Measurements from ENCODE around the gene CACNA1E. TPM values are rescaled to one million over a fixed set of nuclear protein-coding genes. Genes with fewer than 3 reads are reported as not detected.

CACNA1E gene
- total and polyA plus RNA-seq, 2 of the 4 experiments (the other 2 are of a cell fraction): not detected

GRCh38 chr1:181776044-181776443 lies 292.7 kb downstream of the CACNA1E start:
- no peak for DNase-seq
- Histone ChIP-seq H3K18ac (ENCODE audit: low read depth, low read length) (no peak overlapping the region), H4K5ac (ENCODE audit: low read depth, low read length) (no peak overlapping the region), H2AK9ac (replicated peaks; ENCODE audit: low read depth, low read length, poor library complexity) (no peak overlapping the region), H2BK5ac (ENCODE audit: low read depth, low read length, poor library complexity, severe bottlenecking) (no peak overlapping the region), H2AFZ (replicated peaks; ENCODE audit: low read length, poor library complexity) (no peak overlapping the region), H3K36me3 (ENCODE audit: control insufficient read depth, insufficient read depth, low read length) (no peaks in the 10 kb centered on the region), H4K8ac (ENCODE audit: low read depth in 2 of 2, low read length in 2 of 2) (no peak overlapping the region), H3K9me3 (ENCODE audit: control insufficient read depth, insufficient read depth, low read length) (peaks cover 17% of the 10 kb centered on the region), H3K4me3 (ENCODE audit: insufficient read depth, low read depth, low read length) (no peak overlapping the region), H2BK20ac (ENCODE audit: low read depth, low read length) (no peak overlapping the region), H3K27ac (ENCODE audit: insufficient read depth, low read length) (no peak overlapping the region), H3K79me1 (ENCODE audit: low read depth in 1 of 2, low read length in 2 of 2) (no peaks in the 10 kb centered on the region), H4K20me1 (ENCODE audit: insufficient read depth, low read length) (no peaks in the 10 kb centered on the region), H3K56ac (ENCODE audit: extremely low read depth, insufficient read depth, low read length) (no peak overlapping the region), H3K9me1 (ENCODE audit: insufficient read depth, low read length) (no peaks in the 10 kb centered on the region), H3K4ac (ENCODE audit: low read depth, low read length) (no peak overlapping the region), H3K9ac (ENCODE audit: low read depth, low read length) (no peak overlapping the region), H3K27me3 (ENCODE audit: control insufficient read depth, insufficient read depth, low read length) (no peaks in the 10 kb centered on the region), H3K23ac (ENCODE audit: low read depth, low read length) (no peak overlapping the region), H2AK5ac (ENCODE audit: low read depth, low read length) (no peak overlapping the region), H3K14ac (replicated peaks; ENCODE audit: low read depth, low read length) (no peak overlapping the region), H2BK120ac (ENCODE audit: low read depth, low read length) (no peak overlapping the region), H4K91ac (ENCODE audit: insufficient read depth, low read depth, low read length) (no peak overlapping the region), H2BK15ac (ENCODE audit: low read depth, low read length) (no peak overlapping the region), H3K4me1 (ENCODE audit: control insufficient read depth, insufficient read depth, low read length) (no peaks in the 10 kb centered on the region), H3K4me2 (ENCODE audit: low read depth, low read length) (no peak overlapping the region)
- no peak for ATAC-seq (ENCODE audit: low read depth)
- intact Hi-C loops (cut with micrococcal nuclease): no loop called here
- dilution Hi-C loops (cut with HindIII; ENCODE audit: low sequenced_read_pairs, unreplicated experiment): no loop called here
- ChIA-PET CTCF (no interaction called here), POLR2A (ENCODE audit: unreplicated experiment) (no interaction called here)
- no CpG with 5 or more reads among the region's 10 CpGs for WGBS, 2 experiments (ENCODE audit: extremely low coverage in 2 of 2, insufficient read length in 1 of 2)
- no TSS peak for BruUV-seq (replicated peaks)
- no peak for TF ChIP-seq SMC3 (IDR thresholded peaks at IDR 0.05; ENCODE audit: low read depth, low read length)
- no peak for TF ChIP-seq FOS (IDR thresholded peaks at IDR 0.05; ENCODE audit: low read depth, low read length)
- TF ChIP-seq NFE2L2 (IDR thresholded peaks at IDR 0.05; ENCODE audit: low read depth, low read length): no peak
- TF ChIP-seq CEBPB (IDR thresholded peaks at IDR 0.05; ENCODE audit: low read depth, low read length): no peak
- TF ChIP-seq MXI1 (IDR thresholded peaks at IDR 0.05; ENCODE audit: borderline replicate concordance, low read depth, low read length): no peak
- no peak for TF ChIP-seq RCOR1 (IDR thresholded peaks at IDR 0.05; ENCODE audit: insufficient replicate concordance, low read length)
- no peak for TF ChIP-seq CHD1 (IDR thresholded peaks at IDR 0.05; ENCODE audit: low read depth, low read length)
- no peak for TF ChIP-seq RAD21 (IDR thresholded peaks at IDR 0.05; ENCODE audit: low read length)
- no peak for TF ChIP-seq USF2 (IDR thresholded peaks at IDR 0.05; ENCODE audit: low read depth, low read length)
- no peak for TF ChIP-seq RFX5 (IDR thresholded peaks at IDR 0.05; ENCODE audit: low read depth, low read length)
- no peak for TF ChIP-seq BHLHE40 (IDR thresholded peaks at IDR 0.05; ENCODE audit: low read depth, low read length)
- TF ChIP-seq POLR2A (IDR thresholded peaks at IDR 0.05; ENCODE audit: low read depth, low read length): no peak
- TF ChIP-seq ELK1 (IDR thresholded peaks at IDR 0.05; ENCODE audit: borderline replicate concordance, low read depth, low read length): no peak
- TF ChIP-seq MAZ (IDR thresholded peaks at IDR 0.05; ENCODE audit: borderline replicate concordance, low read depth, low read length): no peak
- in situ Hi-C loops (cut with MboI; ENCODE audit: low sequenced_read_pairs): no loop called here

All from IMR-90 (cell line).